GM10266 (cell line): ENCODE data around the gene CHD2.

Experiments used
- DNase-seq: peaks from one replicate; pipeline ENCODE4 v3.0.0; 2012; ENCODE audit errors: extremely low spot score
- TF ChIP-seq, protein P1 (sequence below): IDR thresholded peaks from 2 replicates; pipeline ENCODE4 v1.5.1; 2012; ENCODE audit warnings: mild to moderate bottlenecking, low read depth; ENCODE audit not compliant: control insufficient read depth, insufficient read depth; ENCODE audit errors: missing control alignments

CHD2 gene

DNA sequence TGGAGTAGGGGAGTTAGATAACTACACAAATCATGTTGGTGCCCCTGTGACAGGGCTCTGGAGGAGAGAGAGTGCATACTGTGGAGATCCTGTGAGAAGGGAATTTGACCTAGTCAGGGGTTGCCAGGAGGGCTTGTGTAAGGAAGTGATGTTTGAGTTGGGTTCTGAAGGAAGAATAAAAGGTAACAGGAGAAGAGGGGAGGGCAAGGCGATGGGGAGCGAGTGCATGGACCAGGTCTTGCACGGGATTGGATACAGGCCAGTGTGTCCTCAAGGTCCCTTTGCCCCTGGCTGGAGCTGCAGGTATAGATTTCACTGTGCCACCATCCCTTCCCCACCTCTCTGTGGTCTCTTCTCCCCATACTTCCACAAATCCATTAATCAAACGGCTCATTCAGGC lies 105.0 kb downstream of the CHD2 start:
- TF ChIP-seq, protein P1, sequence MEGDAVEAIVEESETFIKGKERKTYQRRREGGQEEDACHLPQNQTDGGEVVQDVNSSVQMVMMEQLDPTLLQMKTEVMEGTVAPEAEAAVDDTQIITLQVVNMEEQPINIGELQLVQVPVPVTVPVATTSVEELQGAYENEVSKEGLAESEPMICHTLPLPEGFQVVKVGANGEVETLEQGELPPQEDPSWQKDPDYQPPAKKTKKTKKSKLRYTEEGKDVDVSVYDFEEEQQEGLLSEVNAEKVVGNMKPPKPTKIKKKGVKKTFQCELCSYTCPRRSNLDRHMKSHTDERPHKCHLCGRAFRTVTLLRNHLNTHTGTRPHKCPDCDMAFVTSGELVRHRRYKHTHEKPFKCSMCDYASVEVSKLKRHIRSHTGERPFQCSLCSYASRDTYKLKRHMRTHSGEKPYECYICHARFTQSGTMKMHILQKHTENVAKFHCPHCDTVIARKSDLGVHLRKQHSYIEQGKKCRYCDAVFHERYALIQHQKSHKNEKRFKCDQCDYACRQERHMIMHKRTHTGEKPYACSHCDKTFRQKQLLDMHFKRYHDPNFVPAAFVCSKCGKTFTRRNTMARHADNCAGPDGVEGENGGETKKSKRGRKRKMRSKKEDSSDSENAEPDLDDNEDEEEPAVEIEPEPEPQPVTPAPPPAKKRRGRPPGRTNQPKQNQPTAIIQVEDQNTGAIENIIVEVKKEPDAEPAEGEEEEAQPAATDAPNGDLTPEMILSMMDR: no peak
- no peak for DNase-seq

DNA sequence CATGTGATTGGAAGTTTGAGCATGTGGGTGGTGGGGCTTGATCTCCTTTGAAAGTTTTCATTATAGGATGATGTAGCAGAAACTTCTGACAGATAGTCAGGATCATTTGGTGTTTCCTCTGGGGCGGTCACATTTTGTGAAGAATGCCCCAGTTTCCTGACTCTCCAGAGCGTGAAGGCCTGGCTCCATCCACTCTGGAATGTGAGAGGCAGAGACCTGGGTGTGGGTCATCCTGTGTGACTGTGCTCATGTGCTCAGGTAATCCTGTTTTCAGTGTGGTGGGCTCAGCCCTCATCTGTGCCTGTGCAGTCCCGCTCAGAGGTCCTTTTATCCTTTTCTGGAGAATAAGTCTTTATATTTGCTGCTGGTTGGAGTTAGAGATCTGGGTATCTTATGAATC lies 107.9 kb downstream of the CHD2 start:
- DNase-seq: no peak

DNA sequence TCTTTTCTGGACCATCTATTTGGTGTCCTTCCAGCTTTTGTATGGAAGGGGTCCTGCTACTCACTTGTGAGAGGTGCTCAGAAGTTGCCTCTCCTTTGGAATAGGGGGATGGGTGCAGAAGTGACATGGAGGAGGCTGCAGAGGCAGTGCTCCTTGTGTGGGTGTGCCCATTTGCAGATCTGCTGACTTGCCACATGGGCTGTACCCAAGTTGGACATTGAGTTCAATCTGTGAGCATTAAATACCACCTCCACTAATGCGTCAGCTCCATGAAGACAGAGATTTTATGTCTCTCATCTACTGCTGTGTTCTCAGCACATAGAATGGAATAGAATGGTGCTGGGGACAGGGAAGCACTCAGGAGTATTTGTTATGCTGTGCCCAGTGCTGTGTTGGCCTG lies 112.7 kb downstream of the CHD2 start:
- TF ChIP-seq, protein P1: no peak
- DNase-seq: no peak

More for the DNA sequence above, 107.9 kb downstream of the CHD2 start:
- TF ChIP-seq, protein P1: no peak

DNA sequence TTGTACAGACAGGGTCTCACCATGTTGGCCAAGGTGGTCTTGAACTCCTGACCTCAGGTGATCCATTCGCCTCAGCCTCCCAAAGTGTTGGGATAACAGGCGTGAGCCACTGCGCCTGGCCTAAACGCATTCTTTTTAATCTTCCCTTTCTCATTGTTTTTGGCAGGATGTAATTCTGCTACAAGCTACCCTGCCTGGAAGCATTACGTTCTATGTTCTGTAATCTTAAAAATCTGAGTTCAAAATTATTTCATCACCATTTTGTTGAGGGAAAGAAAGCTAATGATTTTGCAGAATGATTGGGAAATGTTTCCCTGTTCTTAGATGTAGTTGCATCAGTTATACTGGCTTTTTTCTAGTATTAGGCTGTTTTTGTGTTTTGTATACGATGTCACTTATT lies 117.4 kb downstream of the CHD2 start:
- DNase-seq: no peak
- TF ChIP-seq, protein P1: no peak

DNA sequence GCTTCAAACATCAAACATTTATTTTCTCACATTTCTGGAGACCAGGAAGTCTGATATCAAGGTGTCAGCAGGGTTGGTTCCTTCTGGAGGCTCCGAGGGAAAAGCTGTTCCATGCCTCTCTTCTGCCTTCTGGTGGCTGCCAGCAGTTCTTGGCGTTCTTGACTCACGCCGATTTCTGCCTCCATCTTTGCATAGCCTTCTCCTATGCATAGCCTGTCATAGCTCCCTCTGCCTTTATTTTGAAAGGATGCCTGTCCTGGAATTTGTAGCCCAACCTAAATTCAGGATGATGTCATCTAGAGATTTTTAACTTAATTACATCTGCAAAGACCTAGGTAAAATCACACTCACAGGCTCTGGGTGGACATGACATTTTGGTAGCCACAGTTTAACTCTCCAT lies 118.5 kb downstream of the CHD2 start:
- TF ChIP-seq, protein P1: no peak
- DNase-seq: no peak

DNA sequence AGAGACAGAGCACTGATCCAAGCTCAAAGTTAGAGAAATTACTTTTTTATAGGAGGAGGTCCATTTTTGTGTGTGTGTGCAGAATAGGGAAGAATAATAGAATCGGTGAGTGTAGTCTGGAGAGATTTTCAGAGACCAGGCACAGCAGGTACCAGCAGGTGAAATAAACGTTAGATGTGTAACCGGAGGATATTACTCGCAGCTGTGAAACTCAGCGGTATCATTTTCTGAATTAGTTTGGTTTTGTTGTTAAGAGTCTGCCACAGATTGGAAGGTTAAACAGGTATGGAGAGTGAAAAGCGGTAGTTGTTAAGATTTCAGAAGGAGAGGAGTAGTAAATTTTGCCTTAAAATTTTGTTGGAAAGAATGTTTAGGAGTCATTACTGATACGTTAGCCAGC lies 119.0 kb downstream of the CHD2 start:
- DNase-seq: no peak
- TF ChIP-seq, protein P1: no peak

DNA sequence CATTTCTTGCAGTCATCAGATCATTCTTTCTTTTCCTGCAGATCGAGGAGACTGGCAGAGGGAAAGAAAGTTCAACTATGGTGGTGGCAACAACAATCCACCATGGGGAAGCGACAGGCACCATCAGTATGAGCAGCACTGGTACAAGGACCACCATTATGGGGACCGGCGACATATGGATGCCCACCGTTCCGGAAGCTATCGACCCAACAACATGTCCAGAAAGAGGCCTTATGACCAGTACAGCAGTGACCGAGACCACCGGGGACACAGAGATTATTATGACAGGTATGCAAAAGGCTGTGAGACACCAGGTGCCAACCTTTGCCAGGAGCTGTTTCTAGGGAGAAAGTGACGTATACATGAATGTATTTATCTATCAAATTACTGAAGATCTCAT lies 119.8 kb downstream of the CHD2 start:
- TF ChIP-seq, protein P1: no peak
- no peak for DNase-seq
